CD14-positive monocyte (primary cell): ENCODE data around the gene COL12A1. TPM values are rescaled to one million over a fixed set of nuclear protein-coding genes. Genes with fewer than 3 reads are reported as not detected.

ENCODE experiments used
- DNase-seq, 3 donors: peaks; one replicate each; pipeline ENCODE4 v3.0.0-alpha.2; 2011 to 2022
- H2AFZ ChIP-seq: 2 replicates; pipeline ENCODE4 v1.6.0; 2012; ENCODE audit warnings: mild to moderate bottlenecking, low read depth, low read length, inconsistent platforms; ENCODE audit not compliant: insufficient read depth, poor library complexity, severe bottlenecking
- H3K27ac ChIP-seq, 2 donors: 1 replicate in 1 of 2; 2 replicates in 1 of 2; pipeline ENCODE4 v1.5.1; 2012 to 2013; ENCODE audit warnings: low read length in 2 of 2, control low read depth in 1 of 2, inconsistent platforms in 1 of 2, low read depth in 1 of 2, mild to moderate bottlenecking in 1 of 2
- H3K27me3 ChIP-seq, 2 donors: one replicate each; pipeline versions ENCODE4 v1.6.0 to v1.6.1; 2011 to 2013; ENCODE audit warnings: low read length in 2 of 2; ENCODE audit not compliant: control insufficient read depth in 2 of 2, insufficient read depth in 2 of 2
- H3K36me3 ChIP-seq, 2 donors: replicated peaks in 1 of 2; 1 replicate in 1 of 2; 2 replicates in 1 of 2; pipeline versions ENCODE4 v1.5.1 to v1.6.1; 2012 to 2013; ENCODE audit warnings: low read length in 2 of 2, control low read depth in 1 of 2, inconsistent platforms in 1 of 2, mild to moderate bottlenecking in 1 of 2; ENCODE audit not compliant: insufficient read depth in 2 of 2, control insufficient read depth in 1 of 2
- H3K4me1 ChIP-seq, 2 donors: 1 replicate in 1 of 2; 2 replicates in 1 of 2; pipeline versions ENCODE4 v1.5.1 to v1.6.1; 2012 to 2013; ENCODE audit warnings: low read length in 2 of 2, control low read depth in 1 of 2, inconsistent platforms in 1 of 2, mild to moderate bottlenecking in 1 of 2, moderate library complexity in 1 of 2; ENCODE audit not compliant: insufficient read depth in 2 of 2, control insufficient read depth in 1 of 2
- H3K4me2 ChIP-seq: replicated peaks from 2 replicates; pipeline ENCODE3; 2012; ENCODE audit warnings: low read length, moderate library complexity, mild to moderate bottlenecking; ENCODE audit not compliant: poor library complexity, severe bottlenecking; ENCODE audit errors: extremely low read depth
- H3K4me3 ChIP-seq, 3 experiments: fragments of 200-600 bp in 1 of 3; sonication (generic) in 1 of 3; replicated peaks in 1 of 3; 1 replicate in 2 of 3; 2 replicates in 1 of 3; pipeline ENCODE4 v1.5.1; 2011 to 2013; ENCODE audit warnings: low read length in 3 of 3, mild to moderate bottlenecking in 3 of 3, control low read depth in 2 of 3, low read depth in 2 of 3, inconsistent platforms in 1 of 3, moderate library complexity in 1 of 3
- H3K79me2 ChIP-seq: 2 replicates; pipeline ENCODE4 v1.6.0; 2012; ENCODE audit warnings: mild to moderate bottlenecking, control low read depth, inconsistent platforms, low read length, moderate library complexity; ENCODE audit not compliant: insufficient read depth
- H3K9ac ChIP-seq: 2 replicates; pipeline ENCODE4 v1.6.0; 2017; ENCODE audit warnings: low read length, mild to moderate bottlenecking; ENCODE audit not compliant: insufficient read depth, poor library complexity, severe bottlenecking
- H3K9me3 ChIP-seq, 2 donors: replicated peaks in 1 of 2; 1 replicate in 1 of 2; 2 replicates in 1 of 2; pipeline versions ENCODE4 v1.5.1 to v1.6.1; 2012 to 2013; ENCODE audit warnings: low read length in 2 of 2, control low read depth in 1 of 2; ENCODE audit not compliant: control insufficient read depth in 1 of 2, insufficient read depth in 1 of 2
- H4K20me1 ChIP-seq: 2 replicates; pipeline ENCODE4 v1.6.0; 2012; ENCODE audit warnings: mild to moderate bottlenecking, low read length, control low read depth, moderate library complexity; ENCODE audit not compliant: insufficient read depth
- H3K27ac Mint-ChIP-seq, 7 donors: one replicate each; pipeline ENCODE4 v1.8.0; 2020; ENCODE audit warnings: mild to moderate bottlenecking in 7 of 7, mixed read lengths in 7 of 7, moderate library complexity in 6 of 7, inconsistent platforms in 2 of 7
- H3K27me3 Mint-ChIP-seq, 3 donors: one replicate each; pipeline ENCODE4 v1.8.0; 2021 to 2022; ENCODE audit warnings: low read depth in 3 of 3, mild to moderate bottlenecking in 3 of 3, mixed read lengths in 3 of 3, moderate library complexity in 3 of 3, inconsistent platforms in 1 of 3
- H3K36me3 Mint-ChIP-seq, 2 donors: one replicate each; pipeline ENCODE4 v1.8.0; 2020; ENCODE audit warnings: mixed read lengths in 2 of 2, inconsistent platforms in 1 of 2, mild to moderate bottlenecking in 1 of 2
- H3K4me1 Mint-ChIP-seq: one replicate; pipeline ENCODE4 v1.8.0; 2020; ENCODE audit warnings: mild to moderate bottlenecking, mixed read lengths
- H3K4me3 Mint-ChIP-seq, 2 donors: one replicate each; pipeline ENCODE4 v1.8.0; 2020; ENCODE audit warnings: mild to moderate bottlenecking in 2 of 2, mixed read lengths in 2 of 2, moderate library complexity in 1 of 2
- H3K9me3 Mint-ChIP-seq, 7 donors: one replicate each; pipeline ENCODE4 v1.8.0; 2020 to 2022; ENCODE audit warnings: mixed read lengths in 7 of 7, mild to moderate bottlenecking in 6 of 7, moderate library complexity in 6 of 7, inconsistent platforms in 2 of 7
- WGBS: methylation state at CpG from one replicate; pipeline ENCODE4 v1.1.5; 2013; ENCODE audit warnings: missing lambda C conversion rate; ENCODE audit not compliant: insufficient coverage; 5-methylcytosine and 5-hydroxymethylcytosine counted together
- intact Hi-C, 2 donors: fragments of 100-400 bp; cut with micrococcal nuclease; formaldehyde crosslinking; loops; one replicate each; pipeline versions ENCODE4 v1.15.0 to v1.15.1; 2023
- polyA plus RNA-seq, 3 donors: library from polyadenylated mRNA; depleted of rRNA in 1 of 3; unstranded in 2 of 3; stranded (reverse) in 1 of 3; fragments of 300-500 nt in 2 of 3; fragments of >200 nt in 1 of 3; fragmentation: Illumina TruSeq in 2 of 3; gene quantifications; 1 replicate in 2 of 3; 2 replicates in 1 of 3; pipeline ENCODE4 v1.2.3, GENCODE V29; 2012 to 2021
- TF ChIP-seq, protein P1 (sequence below): fragments of 200-600 bp; IDR thresholded peaks from one replicate; pipeline ENCODE4 v1.8.0; 2022; ENCODE audit warnings: antibody characterized with exemption, mild to moderate bottlenecking

Gene COL12A1
- polyA plus RNA-seq, 3 donors, result not detected

DNA sequence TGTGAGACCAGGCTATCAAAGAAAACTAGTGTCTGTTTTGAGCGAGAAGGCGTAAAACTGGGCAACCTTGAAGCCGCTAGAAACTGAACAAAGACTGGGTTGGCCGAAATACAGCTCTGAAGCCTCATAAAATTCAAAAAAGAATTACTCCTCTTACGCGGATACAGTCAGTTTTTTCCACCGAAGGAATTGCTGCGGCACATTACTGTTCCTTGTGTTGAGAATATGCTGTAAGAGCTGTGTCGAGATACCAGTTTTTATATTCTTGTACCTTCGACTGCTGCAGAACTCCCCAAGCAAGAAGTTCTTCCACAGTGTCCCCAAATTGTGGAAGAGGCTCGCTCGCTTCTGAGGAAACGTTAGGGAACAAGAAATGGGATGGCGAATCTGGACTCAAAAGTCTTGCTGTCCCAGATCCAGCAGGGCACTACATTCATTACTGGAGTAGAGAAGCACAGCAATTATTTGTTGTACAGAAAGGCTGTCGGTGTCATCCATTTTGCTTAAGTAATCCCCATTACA, 38.3 kb upstream of the COL12A1 start:
- peak overlapping the region; percentile 98 to 100 (median 100) for H3K27ac Mint-ChIP-seq
- peak overlapping the region; percentile 90 to 99 for H3K4me3 Mint-ChIP-seq
- intact Hi-C loops, result no loop called here
- H3K4me3 ChIP-seq, result peak overlapping the region; percentile 85 to 94 (median 92)
- H3K4me1 Mint-ChIP-seq, result peaks cover 14% of the 10 kb centered on the region
- peaks cover 17 to 26% of the 10 kb centered on the region in 2 donors for H3K36me3 ChIP-seq
- peaks cover 8 to 22% of the 10 kb centered on the region in 2 donors for H3K27me3 ChIP-seq
- peaks cover 20% of the 10 kb centered on the region in 2 donors for H3K36me3 Mint-ChIP-seq
- peak overlapping the region; percentile 96 to 99 for H3K27ac ChIP-seq
- 18% methylated on average over 8 of the region's 15 CpGs for WGBS
- peaks cover 7% of the 10 kb centered on the region in 2 donors for H3K4me1 ChIP-seq
- H3K9ac ChIP-seq, result peak overlapping the region; percentile 82
- peaks cover 14% of the 10 kb centered on the region for H4K20me1 ChIP-seq
- H3K9me3 Mint-ChIP-seq, result peaks cover 0 to 4% (median 0%) of the 10 kb centered on the region in 7 donors
- peak overlapping the region; percentile 97 for H2AFZ ChIP-seq
- no peaks in the 10 kb centered on the region for H3K9me3 ChIP-seq
- TF ChIP-seq, protein P1, sequence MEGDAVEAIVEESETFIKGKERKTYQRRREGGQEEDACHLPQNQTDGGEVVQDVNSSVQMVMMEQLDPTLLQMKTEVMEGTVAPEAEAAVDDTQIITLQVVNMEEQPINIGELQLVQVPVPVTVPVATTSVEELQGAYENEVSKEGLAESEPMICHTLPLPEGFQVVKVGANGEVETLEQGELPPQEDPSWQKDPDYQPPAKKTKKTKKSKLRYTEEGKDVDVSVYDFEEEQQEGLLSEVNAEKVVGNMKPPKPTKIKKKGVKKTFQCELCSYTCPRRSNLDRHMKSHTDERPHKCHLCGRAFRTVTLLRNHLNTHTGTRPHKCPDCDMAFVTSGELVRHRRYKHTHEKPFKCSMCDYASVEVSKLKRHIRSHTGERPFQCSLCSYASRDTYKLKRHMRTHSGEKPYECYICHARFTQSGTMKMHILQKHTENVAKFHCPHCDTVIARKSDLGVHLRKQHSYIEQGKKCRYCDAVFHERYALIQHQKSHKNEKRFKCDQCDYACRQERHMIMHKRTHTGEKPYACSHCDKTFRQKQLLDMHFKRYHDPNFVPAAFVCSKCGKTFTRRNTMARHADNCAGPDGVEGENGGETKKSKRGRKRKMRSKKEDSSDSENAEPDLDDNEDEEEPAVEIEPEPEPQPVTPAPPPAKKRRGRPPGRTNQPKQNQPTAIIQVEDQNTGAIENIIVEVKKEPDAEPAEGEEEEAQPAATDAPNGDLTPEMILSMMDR, result no peak
- DNase-seq, result peak in 2 of 3 donors; percentile 18 to 19
- H3K27me3 Mint-ChIP-seq, result peaks cover 8 to 32% (median 22%) of the 10 kb centered on the region in 3 donors
- peaks cover 26% of the 10 kb centered on the region for H3K79me2 ChIP-seq
- H3K4me2 ChIP-seq, result peak overlapping the region; percentile 68

GRCh38 chr6:75243333-75244062, 37.6 kb upstream of the COL12A1 start, which contains the start of gene COX7A2:
Gene COX7A2, minus strand, starts transcription at chr6:75243801. Its CDS starts 67 bp downstream, at chr6:75243734.
- Mint-ChIP-seq H3K9me3 (peaks cover 0 to 4% (median 0%) of the 10 kb centered on the region in 7 donors), H3K27me3 (peaks cover 8 to 26% (median 17%) of the 10 kb centered on the region in 3 donors)
- peak within 1 kb of the TSS; percentile 85 to 94 (median 92) for H3K4me3 ChIP-seq

More at GRCh38 chr6:75243333-75244062, 37.6 kb upstream of the COL12A1 start, which contains the start of gene COX7A2:
- H3K36me3 Mint-ChIP-seq, result peaks cover 25% of the 10 kb centered on the region in 2 donors
- peak within 1 kb of the TSS; percentile 90 to 99 for H3K4me3 Mint-ChIP-seq
- peaks cover 8 to 22% of the 10 kb centered on the region in 2 donors for H3K27me3 ChIP-seq
- DNase-seq, result peak; percentile 89 to 93 (median 91)
- H3K4me1 Mint-ChIP-seq, result peaks cover 14% of the 10 kb centered on the region
- peak within 1 kb of the TSS; percentile 97 for H2AFZ ChIP-seq
- H3K9me3 ChIP-seq, result no peaks in the 10 kb centered on the region
- H3K36me3 ChIP-seq, result peaks cover 23 to 32% of the 10 kb centered on the region in 2 donors
- H3K4me2 ChIP-seq, result peak within 1 kb of the TSS; percentile 68
- H4K20me1 ChIP-seq, result peaks cover 18% of the 10 kb centered on the region
- intact Hi-C loops, result no loop called here
- peak within 1 kb of the TSS; percentile 98 to 100 (median 100) for H3K27ac Mint-ChIP-seq
- H3K27ac ChIP-seq, result peak within 1 kb of the TSS; percentile 96 to 99
- TF ChIP-seq, protein P1, result no peak
- peaks cover 26% of the 10 kb centered on the region for H3K79me2 ChIP-seq
- peak within 1 kb of the TSS; percentile 82 for H3K9ac ChIP-seq
- WGBS, result 0% methylated on average over 26 of the region's 36 CpGs
- peaks cover 7% of the 10 kb centered on the region in 2 donors for H3K4me1 ChIP-seq
